HUDEP-2 (cell line): ENCODE data around the gene CD6.

Experiments used
- DNase-seq, 76 experiments: peaks; one replicate each; lab custom pipeline; 2025; ENCODE audit not compliant: unreplicated experiment in 76 of 76; lab: John Stamatoyannopoulos, UW

CD6 gene

GRCh38 chr11:60971520-60971919 lies at the start of gene CD6:
Gene CD6, plus strand, starts transcription at chr11:60971680. Its CDS starts 186 bp downstream, at chr11:60971866.
- no peak for DNase-seq

GRCh38 chr11:60921777-60922335 lies 49.6 kb upstream of the CD6 start:
- DNase-seq = no peak

GRCh38 chr11:60922906-60923305 lies 48.6 kb upstream of the CD6 start:
- DNase-seq = no peak

- no peak for DNase-seq
Observed at GRCh38 chr11:60923326-60923725, 48.2 kb upstream of the CD6 start.

GRCh38 chr11:60923800-60924109 lies 47.7 kb upstream of the CD6 start:
- no peak for DNase-seq

- DNase-seq = peak in 2 of 76 experiments; percentile 4 to 18
Observed at GRCh38 chr11:60924110-60924905, 47.2 kb upstream of the CD6 start, which contains the start of gene TMEM132A. Gene TMEM132A, plus strand, starts transcription at chr11:60924460. Its CDS starts 174 bp downstream, at chr11:60924634.

- no peak for DNase-seq
Observed at GRCh38 chr11:60924906-60925853, 46.3 kb upstream of the CD6 start.

GRCh38 chr11:60925868-60926267 lies 45.6 kb upstream of the CD6 start:
- DNase-seq = no peak

GRCh38 chr11:60926500-60926899 lies 45.0 kb upstream of the CD6 start:
- DNase-seq = no peak

GRCh38 chr11:60927061-60927592 lies 44.4 kb upstream of the CD6 start:
- DNase-seq = no peak

GRCh38 chr11:60927600-60927999 lies 43.9 kb upstream of the CD6 start:
- no peak for DNase-seq

- DNase-seq = no peak
Observed at GRCh38 chr11:60928563-60929001, 42.9 kb upstream of the CD6 start.

- DNase-seq = no peak
Observed at GRCh38 chr11:60929764-60930163, 41.7 kb upstream of the CD6 start.

- no peak for DNase-seq
Observed at GRCh38 chr11:60930394-60930793, 41.1 kb upstream of the CD6 start.

- no peak for DNase-seq
Observed at GRCh38 chr11:60931917-60932316, 39.6 kb upstream of the CD6 start.

- DNase-seq = no peak
Observed at GRCh38 chr11:60932605-60933356, 38.7 kb upstream of the CD6 start.

- DNase-seq = no peak
Observed at GRCh38 chr11:60933416-60934123, 37.9 kb upstream of the CD6 start.

- no peak for DNase-seq
Observed at GRCh38 chr11:60934124-60934789, 37.2 kb upstream of the CD6 start.
